Prostate gland (tissue), 2 donors: ENCODE measurements around the gene GCGR. TPM values are rescaled to one million over a fixed set of nuclear protein-coding genes. Genes with fewer than 3 reads are reported as not detected.
A peak's percentile ranks its signal among the peaks of the same experiment; 100 is the strongest.

Experiments
- DNase-seq: peaks from one replicate; pipeline ENCODE4 v3.0.0-alpha.2; 2019; ENCODE audit warnings: low spot score
- H3K27ac ChIP-seq, 2 donors: fragments of 200-600 bp; sonication (generic); 2 replicates each; pipeline ENCODE4 v1.5.1; 2017 to 2019
- H3K27me3 ChIP-seq: fragments of 200-600 bp; sonication (generic); replicated peaks from 2 replicates; pipeline ENCODE4 v1.5.1; 2019; ENCODE audit not compliant: insufficient read depth
- H3K36me3 ChIP-seq, 2 donors: fragments of 200-600 bp; sonication (generic); 1 replicate in 1 of 2; 2 replicates in 1 of 2; pipeline versions ENCODE4 v1.5.1 to v1.8.1; 2017 to 2019
- H3K4me1 ChIP-seq: fragments of 200-600 bp; sonication (generic); replicated peaks from 2 replicates; pipeline ENCODE4 v1.5.1; 2019
- H3K4me3 ChIP-seq, 2 donors: fragments of 200-600 bp; sonication (generic); 2 replicates each; pipeline ENCODE4 v1.5.1; 2017 to 2019
- H3K9me3 ChIP-seq: fragments of 200-600 bp; sonication (generic); 2 replicates; pipeline ENCODE4 v1.5.1; 2017
- POLR2A ChIP-seq: fragments of 450-650 bp; IDR thresholded peaks from one replicate; pipeline ENCODE4 v1.6.1; 2016; ENCODE audit warnings: antibody characterized with exemption, mild to moderate bottlenecking
- POLR2AphosphoS5 ChIP-seq: sonication (generic); formaldehyde crosslinking; IDR thresholded peaks from one replicate; pipeline ENCODE4 v1.6.1; 2017; ENCODE audit warnings: antibody characterized with exemption
- WGBS: methylation state at CpG from one replicate; pipeline ENCODE4 v1.1.5; 2018; 5-methylcytosine and 5-hydroxymethylcytosine counted together
- intact Hi-C: fragments of 100-400 bp; cut with DNase I; formaldehyde crosslinking; loops from one replicate; pipeline ENCODE4 v1.14.2; 2022
- total RNA-seq, 2 donors: library from RNA; depleted of rRNA; stranded (reverse); fragments of >200 nt; gene quantifications; one replicate each; pipeline ENCODE4 v1.1.0, GENCODE V29; 2016
- TF ChIP-seq, protein P1 (sequence below), 4 experiments: fragments of 200-600 bp in 2 of 4; fragments of 450-650 bp in 2 of 4; sonication (generic) in 2 of 4; IDR thresholded peaks; 1 replicate in 3 of 4; 2 replicates in 1 of 4; pipeline ENCODE4 v1.5.1; 2016 to 2019; ENCODE audit warnings: antibody characterized with exemption in 4 of 4, mild to moderate bottlenecking in 2 of 4, moderate library complexity in 2 of 4

GCGR gene
- under 1 TPM in 1 of 2 donors, not detected in 1; 0.97 TPM for total RNA-seq

DNA sequence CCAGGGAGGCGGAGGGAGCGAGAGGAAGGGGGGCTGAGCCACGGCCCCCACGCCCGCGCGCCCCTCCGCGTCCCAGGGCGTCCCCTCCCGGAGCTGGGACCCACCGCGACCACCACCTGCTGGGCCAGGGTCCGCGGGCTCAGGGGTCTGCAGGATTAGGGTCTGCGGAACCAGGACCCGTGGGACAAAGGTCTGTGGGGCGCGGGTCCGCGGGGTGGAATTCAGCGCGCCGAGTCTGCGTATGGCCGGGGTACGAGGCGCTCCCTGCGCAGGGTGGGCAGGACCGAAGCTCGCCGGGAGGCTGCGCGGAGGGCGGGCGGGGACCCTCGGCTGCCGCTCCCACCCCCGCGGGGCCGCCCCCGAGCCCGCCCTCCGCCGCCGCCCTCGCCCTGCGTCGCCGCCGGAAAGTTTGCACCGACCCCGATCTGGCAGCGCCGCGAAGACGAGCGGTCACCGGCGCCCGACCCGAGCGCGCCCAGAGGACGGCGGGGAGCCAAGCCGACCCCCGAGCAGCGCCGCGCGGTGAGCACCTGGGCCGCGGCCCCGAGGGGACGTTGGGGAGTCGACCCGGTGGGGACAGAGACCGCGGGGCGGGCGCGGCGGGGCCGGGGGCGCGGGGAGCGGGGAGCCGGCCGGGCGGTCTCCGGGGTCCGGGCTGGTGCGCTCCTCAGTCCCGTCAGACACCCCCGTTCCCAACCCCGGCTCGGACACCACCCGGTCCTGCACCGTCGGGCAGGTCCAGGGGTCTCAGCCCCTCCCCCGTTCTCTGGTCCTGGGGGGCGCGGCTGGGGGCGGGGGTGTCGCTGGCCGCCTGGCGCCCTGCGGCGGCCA, at the start of gene GCGR:
Gene GCGR, plus strand, starts transcription at position 423 of the 831 bp plus-strand sequence. CDS start 4,869 bp downstream, outside the sequence.
- DNase-seq: no peak
- no peaks in the 10 kb centered on the region for H3K36me3 ChIP-seq
- H3K4me3 ChIP-seq: peak within 1 kb of the TSS in 1 of 2 donors; percentile 27
- no peak within 1 kb of the TSS for H3K27ac ChIP-seq
- no peaks in the 10 kb centered on the region for H3K4me1 ChIP-seq
- H3K9me3 ChIP-seq: no peaks in the 10 kb centered on the region
- peaks cover 36% of the 10 kb centered on the region for H3K27me3 ChIP-seq
- TF ChIP-seq POLR2AphosphoS5: no peak
- intact Hi-C loops: no loop called here
- WGBS: 2% methylated on average over 48 of the region's 110 CpGs

DNA sequence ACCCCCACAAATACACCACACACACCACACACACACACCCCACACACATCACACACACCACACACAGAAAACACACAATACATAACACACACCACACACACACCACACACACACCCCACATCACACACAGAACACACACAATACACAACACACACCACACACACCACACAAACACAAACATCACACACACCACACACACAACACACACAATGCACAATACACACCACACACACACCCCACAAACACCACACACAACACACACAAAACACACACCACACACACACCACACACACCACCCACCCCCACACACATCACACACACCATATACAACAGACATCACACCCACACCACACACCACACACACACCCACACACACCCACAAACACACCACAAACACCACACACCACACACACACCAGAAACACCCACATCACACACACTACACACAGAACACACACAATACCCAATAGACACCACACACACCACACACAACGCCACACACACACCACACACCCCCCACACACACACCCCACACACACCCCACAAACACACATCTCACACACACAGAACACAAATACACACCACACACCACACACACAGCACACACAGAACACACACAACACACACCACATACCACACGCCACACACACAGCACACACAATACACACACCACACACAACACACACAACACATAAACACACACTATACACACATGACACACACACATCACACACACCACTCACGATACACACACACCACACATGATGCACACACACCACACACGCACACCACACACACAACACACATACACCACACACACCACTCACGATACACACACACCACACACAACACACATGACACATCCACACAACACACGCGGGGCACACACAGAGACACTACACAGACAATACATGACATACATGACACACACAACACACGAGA, 11.0 kb upstream of the GCGR start:
- Histone ChIP-seq H3K4me3 (no peak overlapping the region), H3K27ac (no peak overlapping the region), H3K27me3 (no peaks in the 10 kb centered on the region), H3K9me3 (no peaks in the 10 kb centered on the region), H3K36me3 (no peaks in the 10 kb centered on the region), H3K4me1 (no peaks in the 10 kb centered on the region)
- no peak for DNase-seq
- TF ChIP-seq POLR2AphosphoS5 (no peak), POLR2A (no peak)
- TF ChIP-seq, protein P1, sequence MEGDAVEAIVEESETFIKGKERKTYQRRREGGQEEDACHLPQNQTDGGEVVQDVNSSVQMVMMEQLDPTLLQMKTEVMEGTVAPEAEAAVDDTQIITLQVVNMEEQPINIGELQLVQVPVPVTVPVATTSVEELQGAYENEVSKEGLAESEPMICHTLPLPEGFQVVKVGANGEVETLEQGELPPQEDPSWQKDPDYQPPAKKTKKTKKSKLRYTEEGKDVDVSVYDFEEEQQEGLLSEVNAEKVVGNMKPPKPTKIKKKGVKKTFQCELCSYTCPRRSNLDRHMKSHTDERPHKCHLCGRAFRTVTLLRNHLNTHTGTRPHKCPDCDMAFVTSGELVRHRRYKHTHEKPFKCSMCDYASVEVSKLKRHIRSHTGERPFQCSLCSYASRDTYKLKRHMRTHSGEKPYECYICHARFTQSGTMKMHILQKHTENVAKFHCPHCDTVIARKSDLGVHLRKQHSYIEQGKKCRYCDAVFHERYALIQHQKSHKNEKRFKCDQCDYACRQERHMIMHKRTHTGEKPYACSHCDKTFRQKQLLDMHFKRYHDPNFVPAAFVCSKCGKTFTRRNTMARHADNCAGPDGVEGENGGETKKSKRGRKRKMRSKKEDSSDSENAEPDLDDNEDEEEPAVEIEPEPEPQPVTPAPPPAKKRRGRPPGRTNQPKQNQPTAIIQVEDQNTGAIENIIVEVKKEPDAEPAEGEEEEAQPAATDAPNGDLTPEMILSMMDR (IDR thresholded peaks at IDR 0.05): no peak
- 91% methylated on average over 8 of the region's 8 CpGs for WGBS
- intact Hi-C loops: no loop called here

- no peaks in the 10 kb centered on the region for H3K4me1 ChIP-seq
- no peak overlapping the region for H3K27ac ChIP-seq
- WGBS: 95% methylated on average over 3 of the region's 3 CpGs
- TF ChIP-seq, protein P1 (IDR thresholded peaks at IDR 0.05): no peak
- no peak for TF ChIP-seq POLR2AphosphoS5
- TF ChIP-seq POLR2A: no peak
- no peaks in the 10 kb centered on the region for H3K9me3 ChIP-seq
- H3K36me3 ChIP-seq: no peaks in the 10 kb centered on the region
- intact Hi-C loops: no loop called here
- DNase-seq: no peak
- no peaks in the 10 kb centered on the region for H3K27me3 ChIP-seq
- H3K4me3 ChIP-seq: no peak overlapping the region
Observed at GRCh38 chr17:81794074-81794476, 9.9 kb upstream of the GCGR start.

DNA sequence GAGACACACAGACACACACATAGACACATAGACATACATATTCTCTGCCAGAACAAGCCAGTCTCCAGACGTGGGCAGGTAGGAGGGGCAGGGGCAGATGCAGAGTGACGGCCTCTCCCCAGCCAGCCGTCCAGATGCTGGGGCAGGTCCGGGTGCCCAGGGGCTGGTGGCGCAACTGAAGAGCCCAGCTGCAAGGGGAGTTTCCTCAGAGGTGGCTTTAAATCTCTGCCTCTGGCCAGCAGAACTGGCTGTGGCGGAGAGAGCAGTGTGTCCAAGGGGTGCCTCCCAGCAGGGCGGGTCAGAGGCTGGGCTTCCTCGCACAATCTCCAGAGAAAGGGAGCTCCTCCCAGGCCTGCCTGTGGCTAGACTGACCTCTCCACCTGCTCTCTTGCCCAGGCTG, 9.4 kb upstream of the GCGR start:
- no peaks in the 10 kb centered on the region for H3K4me1 ChIP-seq
- intact Hi-C loops: no loop called here
- no peaks in the 10 kb centered on the region for H3K36me3 ChIP-seq
- WGBS: 39% methylated on average over 8 of the region's 8 CpGs
- no peaks in the 10 kb centered on the region for H3K9me3 ChIP-seq
- no peak for DNase-seq
- TF ChIP-seq POLR2A (no peak), POLR2AphosphoS5 (no peak)
- TF ChIP-seq, protein P1 (IDR thresholded peaks at IDR 0.05): no peak
- no peak overlapping the region for H3K27ac ChIP-seq
- no peak overlapping the region for H3K4me3 ChIP-seq
- H3K27me3 ChIP-seq: no peaks in the 10 kb centered on the region

DNA sequence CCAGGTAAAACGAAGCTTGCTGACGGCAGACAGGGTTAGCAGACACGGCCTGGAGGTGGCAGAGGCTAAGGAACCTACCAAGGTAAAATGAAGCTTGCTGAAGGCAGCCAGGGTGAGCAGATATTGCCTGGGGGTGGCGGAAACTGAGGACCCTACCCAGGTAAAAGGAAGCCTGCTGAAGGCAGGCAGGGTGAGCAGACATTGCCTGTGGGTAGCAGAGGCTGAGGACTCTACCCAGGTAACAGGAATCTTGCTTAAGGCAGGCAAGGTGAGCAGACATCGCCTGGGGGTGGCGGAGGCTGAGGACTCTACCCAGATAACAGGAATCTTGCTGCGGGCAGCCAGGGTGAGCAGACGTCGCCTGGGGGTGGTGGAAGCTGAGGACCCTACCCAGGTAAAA, 2.6 kb upstream of the GCGR start:
- intact Hi-C loops: no loop called here
- H3K4me1 ChIP-seq: no peaks in the 10 kb centered on the region
- H3K27ac ChIP-seq: no peak overlapping the region
- H3K9me3 ChIP-seq: no peaks in the 10 kb centered on the region
- 85% methylated on average over 9 of the region's 9 CpGs for WGBS
- TF ChIP-seq POLR2A (no peak), POLR2AphosphoS5 (no peak)
- TF ChIP-seq, protein P1 (IDR thresholded peaks at IDR 0.05): no peak
- no peak for DNase-seq
- H3K36me3 ChIP-seq: no peaks in the 10 kb centered on the region
- peaks cover 33% of the 10 kb centered on the region for H3K27me3 ChIP-seq
- no peak overlapping the region for H3K4me3 ChIP-seq
